K562 (cell line): ENCODE data around the gene PITX1. TPM values are rescaled to one million over a fixed set of nuclear protein-coding genes. Genes with fewer than 3 reads are reported as not detected.
A peak's percentile ranks its signal among the peaks of the same experiment; 100 is the strongest.

Experiments used
- CBX3 ChIP-seq, 2 experiments: IDR thresholded peaks; 1 replicate in 1 of 2; 2 replicates in 1 of 2; pipeline ENCODE4 v1.6.1; 2012; ENCODE audit warnings: inconsistent platforms in 2 of 2, low read length in 2 of 2, borderline replicate concordance in 1 of 2, control low read depth in 1 of 2
- CREB1 ChIP-seq, 2 experiments: sonication (generic) in 1 of 2; formaldehyde crosslinking in 1 of 2; IDR thresholded peaks; 2 replicates each; pipeline versions ENCODE4 v1.6.1 to v1.8.0; 2012 to 2022; ENCODE audit warnings: inconsistent platforms in 1 of 2, mild to moderate bottlenecking in 1 of 2, missing genetic modification reagents in 1 of 2, moderate library complexity in 1 of 2
- DDX20 ChIP-seq: fragments of 450-650 bp; IDR thresholded peaks from 2 replicates; pipeline ENCODE4 v1.6.1; 2016; ENCODE audit warnings: missing genetic modification characterization, low read depth, mild to moderate bottlenecking, missing compliant biosample characterization, moderate library complexity
- ELF4 ChIP-seq: fragments of 450-650 bp; formaldehyde crosslinking; IDR thresholded peaks from 2 replicates; pipeline ENCODE4 v1.4.0; 2022; ENCODE audit warnings: missing genetic modification characterization
- GABPA ChIP-seq: fragments of 200-800 bp; sonication (Bioruptor generic); conservative IDR thresholded peaks from 2 replicates; pipeline ENCODE4 v1.6.1; 2016; ENCODE audit warnings: low read depth, missing genetic modification characterization, missing compliant biosample characterization
- GTF2E2 ChIP-seq: fragments of 200-800 bp; sonication (Bioruptor generic); IDR thresholded peaks from 2 replicates; pipeline ENCODE4 v1.6.1; 2016; ENCODE audit warnings: missing genetic modification characterization, missing compliant biosample characterization
- MTA3 ChIP-seq: fragments of 450-650 bp; formaldehyde crosslinking; IDR thresholded peaks from 2 replicates; pipeline ENCODE4 v1.6.1; 2017; ENCODE audit warnings: mild to moderate bottlenecking, borderline replicate concordance
- NRF1 ChIP-seq, 2 experiments: fragments of 450-650 bp; IDR thresholded peaks in 1 of 2; conservative IDR thresholded peaks in 1 of 2; 2 replicates each; pipeline ENCODE4 v1.6.1; 2014; ENCODE audit warnings: mild to moderate bottlenecking in 2 of 2
- RB1 ChIP-seq: fragments of 450-650 bp; IDR thresholded peaks from 2 replicates; pipeline ENCODE4 v1.6.1; 2017; ENCODE audit warnings: low read depth, mild to moderate bottlenecking
- TRIM24 ChIP-seq, 2 experiments: fragments of 450-650 bp; IDR thresholded peaks; 2 replicates each; pipeline ENCODE4 v1.6.1; 2016
- ZBTB7A ChIP-seq: IDR thresholded peaks from 2 replicates; pipeline ENCODE4 v1.6.1; 2011; ENCODE audit warnings: low read depth, mild to moderate bottlenecking, low read length, moderate library complexity, borderline replicate concordance; ENCODE audit not compliant: control insufficient read depth
- ZFP30 ChIP-seq: fragments of 250-450 bp; sonication (Bioruptor Pico); IDR thresholded peaks from 2 replicates; pipeline ENCODE4 v1.8.0; 2022; ENCODE audit warnings: moderate library complexity, mild to moderate bottlenecking, inconsistent platforms, borderline replicate concordance
- polyA plus RNA-seq, 8 experiments: library from polyadenylated mRNA; depleted of rRNA in 4 of 8; stranded (reverse) in 5 of 8; unstranded in 3 of 8; fragments of >200 nt; fragmentation: Nextera tagmentation in 2 of 8; fragmentation: Illumina TruSeq in 1 of 8; extraction: Ambion mirVana in 2 of 8; extraction: Trizol in 1 of 8; gene quantifications; 2 replicates each; pipeline versions ENCODE4 v1.2.1 to v1.2.3, GENCODE V29; 2011 to 2014; ENCODE audit warnings: inconsistent platforms in 1 of 8, missing spikeins in 1 of 8
- total RNA-seq, 7 experiments: library from RNA; depleted of rRNA in 6 of 7; stranded (reverse); fragments of >200 nt in 6 of 7; fragmentation: Illumina TruSeq in 2 of 7; extraction: Trizol in 2 of 7; gene quantifications; 2 replicates each; pipeline versions ENCODE4 v1.2.1 to v1.2.3, GENCODE V29; 2011 to 2021; ENCODE audit warnings: low replicate concordance in 1 of 7
- TF ChIP-seq, protein P1 (sequence below): fragments of 450-650 bp; IDR thresholded peaks from 2 replicates; pipeline ENCODE4 v1.6.1; 2016; ENCODE audit warnings: mild to moderate bottlenecking, moderate library complexity

Gene PITX1
- total and polyA plus RNA-seq, 9 of the 15 experiments (the other 6 are each of a cell fraction or from before 2014, with no cell fraction given): 0.13 to 88.2 (median 24.9) TPM

DNA sequence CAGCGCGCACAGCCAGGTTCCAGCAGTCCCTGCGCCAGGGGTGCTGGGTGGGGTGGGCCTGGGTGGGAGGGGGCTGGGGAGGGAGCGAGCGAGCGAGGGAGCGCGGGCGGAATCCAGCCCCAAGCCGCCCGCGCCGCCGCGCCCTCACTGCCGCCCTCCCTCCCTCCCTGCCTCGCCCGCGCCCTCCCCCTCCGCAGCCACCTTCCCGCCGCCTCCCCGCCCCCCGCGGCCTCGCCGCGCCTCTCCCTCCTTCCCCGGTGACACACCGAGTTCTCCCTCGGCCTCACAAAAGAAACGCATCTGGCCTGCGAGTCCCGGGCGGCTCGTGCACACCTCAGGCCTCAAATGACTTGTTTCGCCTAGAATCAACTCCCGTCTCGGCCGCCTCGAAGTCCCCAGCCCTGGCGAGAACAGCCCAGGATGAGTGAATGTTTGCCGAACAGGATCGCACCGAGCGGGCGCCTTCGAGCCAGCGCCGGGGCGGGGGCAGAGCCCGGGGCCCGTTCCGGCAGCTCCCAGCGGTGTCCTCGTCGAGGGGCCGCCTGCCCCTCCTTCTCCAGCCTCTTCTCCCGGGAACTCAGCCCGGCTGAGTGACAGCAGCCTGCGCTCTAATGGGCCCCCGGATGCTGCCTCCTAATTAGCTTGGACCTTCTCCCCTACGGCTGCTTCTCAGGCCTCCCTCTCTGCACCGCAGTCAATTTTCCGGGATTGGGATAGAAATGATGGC is 371 bp upstream of the PITX1 start (continued):
- TF ChIP-seq CREB1 (IDR thresholded peaks at IDR 0.05) (no peak), CREB1 (CRISPR knock-in tag; IDR thresholded peaks at IDR 0.05) (peak; percentile 40; the same call in 1 of the 2 replicates), RB1 (peak; percentile 49; the same call in 1 of the 2 replicates), DDX20 (tag) (no peak), ELF4 (CRISPR knock-in tag) (peak; percentile 38; the same call in 1 of the 2 replicates), GTF2E2 (tag) (peak; percentile 70; the same call in 1 of the 2 replicates), ZFP30 (CRISPR knock-in tag) (no peak), MTA3 (peak; percentile 26; the same call in 1 of the 2 replicates), NRF1 (conservative IDR thresholded peaks at IDR 0.05 in 1 of 2, IDR thresholded peaks at IDR 0.05 in 1 of 2) (peak in 1 of 2 experiments; percentile 31; a peak in 1 of 4 replicates), ZBTB7A (peak; percentile 57; the same call in 1 of the 2 replicates), TRIM24 (IDR thresholded peaks at IDR 0.05) (peak in 1 of 2 experiments; percentile 54; a peak in 3 of 4 replicates), CBX3 (IDR thresholded peaks at IDR 0.05; ENCODE audit: borderline replicate concordance in 1 of 2, low read length in 2 of 2) (0 out of 3 replicates have a peak, but pooled peaks of 1 of the 2 experiments have one; percentile 43), GABPA (tag) (peak; percentile 38; the same call in 1 of the 2 replicates)
- TF ChIP-seq, protein P1, sequence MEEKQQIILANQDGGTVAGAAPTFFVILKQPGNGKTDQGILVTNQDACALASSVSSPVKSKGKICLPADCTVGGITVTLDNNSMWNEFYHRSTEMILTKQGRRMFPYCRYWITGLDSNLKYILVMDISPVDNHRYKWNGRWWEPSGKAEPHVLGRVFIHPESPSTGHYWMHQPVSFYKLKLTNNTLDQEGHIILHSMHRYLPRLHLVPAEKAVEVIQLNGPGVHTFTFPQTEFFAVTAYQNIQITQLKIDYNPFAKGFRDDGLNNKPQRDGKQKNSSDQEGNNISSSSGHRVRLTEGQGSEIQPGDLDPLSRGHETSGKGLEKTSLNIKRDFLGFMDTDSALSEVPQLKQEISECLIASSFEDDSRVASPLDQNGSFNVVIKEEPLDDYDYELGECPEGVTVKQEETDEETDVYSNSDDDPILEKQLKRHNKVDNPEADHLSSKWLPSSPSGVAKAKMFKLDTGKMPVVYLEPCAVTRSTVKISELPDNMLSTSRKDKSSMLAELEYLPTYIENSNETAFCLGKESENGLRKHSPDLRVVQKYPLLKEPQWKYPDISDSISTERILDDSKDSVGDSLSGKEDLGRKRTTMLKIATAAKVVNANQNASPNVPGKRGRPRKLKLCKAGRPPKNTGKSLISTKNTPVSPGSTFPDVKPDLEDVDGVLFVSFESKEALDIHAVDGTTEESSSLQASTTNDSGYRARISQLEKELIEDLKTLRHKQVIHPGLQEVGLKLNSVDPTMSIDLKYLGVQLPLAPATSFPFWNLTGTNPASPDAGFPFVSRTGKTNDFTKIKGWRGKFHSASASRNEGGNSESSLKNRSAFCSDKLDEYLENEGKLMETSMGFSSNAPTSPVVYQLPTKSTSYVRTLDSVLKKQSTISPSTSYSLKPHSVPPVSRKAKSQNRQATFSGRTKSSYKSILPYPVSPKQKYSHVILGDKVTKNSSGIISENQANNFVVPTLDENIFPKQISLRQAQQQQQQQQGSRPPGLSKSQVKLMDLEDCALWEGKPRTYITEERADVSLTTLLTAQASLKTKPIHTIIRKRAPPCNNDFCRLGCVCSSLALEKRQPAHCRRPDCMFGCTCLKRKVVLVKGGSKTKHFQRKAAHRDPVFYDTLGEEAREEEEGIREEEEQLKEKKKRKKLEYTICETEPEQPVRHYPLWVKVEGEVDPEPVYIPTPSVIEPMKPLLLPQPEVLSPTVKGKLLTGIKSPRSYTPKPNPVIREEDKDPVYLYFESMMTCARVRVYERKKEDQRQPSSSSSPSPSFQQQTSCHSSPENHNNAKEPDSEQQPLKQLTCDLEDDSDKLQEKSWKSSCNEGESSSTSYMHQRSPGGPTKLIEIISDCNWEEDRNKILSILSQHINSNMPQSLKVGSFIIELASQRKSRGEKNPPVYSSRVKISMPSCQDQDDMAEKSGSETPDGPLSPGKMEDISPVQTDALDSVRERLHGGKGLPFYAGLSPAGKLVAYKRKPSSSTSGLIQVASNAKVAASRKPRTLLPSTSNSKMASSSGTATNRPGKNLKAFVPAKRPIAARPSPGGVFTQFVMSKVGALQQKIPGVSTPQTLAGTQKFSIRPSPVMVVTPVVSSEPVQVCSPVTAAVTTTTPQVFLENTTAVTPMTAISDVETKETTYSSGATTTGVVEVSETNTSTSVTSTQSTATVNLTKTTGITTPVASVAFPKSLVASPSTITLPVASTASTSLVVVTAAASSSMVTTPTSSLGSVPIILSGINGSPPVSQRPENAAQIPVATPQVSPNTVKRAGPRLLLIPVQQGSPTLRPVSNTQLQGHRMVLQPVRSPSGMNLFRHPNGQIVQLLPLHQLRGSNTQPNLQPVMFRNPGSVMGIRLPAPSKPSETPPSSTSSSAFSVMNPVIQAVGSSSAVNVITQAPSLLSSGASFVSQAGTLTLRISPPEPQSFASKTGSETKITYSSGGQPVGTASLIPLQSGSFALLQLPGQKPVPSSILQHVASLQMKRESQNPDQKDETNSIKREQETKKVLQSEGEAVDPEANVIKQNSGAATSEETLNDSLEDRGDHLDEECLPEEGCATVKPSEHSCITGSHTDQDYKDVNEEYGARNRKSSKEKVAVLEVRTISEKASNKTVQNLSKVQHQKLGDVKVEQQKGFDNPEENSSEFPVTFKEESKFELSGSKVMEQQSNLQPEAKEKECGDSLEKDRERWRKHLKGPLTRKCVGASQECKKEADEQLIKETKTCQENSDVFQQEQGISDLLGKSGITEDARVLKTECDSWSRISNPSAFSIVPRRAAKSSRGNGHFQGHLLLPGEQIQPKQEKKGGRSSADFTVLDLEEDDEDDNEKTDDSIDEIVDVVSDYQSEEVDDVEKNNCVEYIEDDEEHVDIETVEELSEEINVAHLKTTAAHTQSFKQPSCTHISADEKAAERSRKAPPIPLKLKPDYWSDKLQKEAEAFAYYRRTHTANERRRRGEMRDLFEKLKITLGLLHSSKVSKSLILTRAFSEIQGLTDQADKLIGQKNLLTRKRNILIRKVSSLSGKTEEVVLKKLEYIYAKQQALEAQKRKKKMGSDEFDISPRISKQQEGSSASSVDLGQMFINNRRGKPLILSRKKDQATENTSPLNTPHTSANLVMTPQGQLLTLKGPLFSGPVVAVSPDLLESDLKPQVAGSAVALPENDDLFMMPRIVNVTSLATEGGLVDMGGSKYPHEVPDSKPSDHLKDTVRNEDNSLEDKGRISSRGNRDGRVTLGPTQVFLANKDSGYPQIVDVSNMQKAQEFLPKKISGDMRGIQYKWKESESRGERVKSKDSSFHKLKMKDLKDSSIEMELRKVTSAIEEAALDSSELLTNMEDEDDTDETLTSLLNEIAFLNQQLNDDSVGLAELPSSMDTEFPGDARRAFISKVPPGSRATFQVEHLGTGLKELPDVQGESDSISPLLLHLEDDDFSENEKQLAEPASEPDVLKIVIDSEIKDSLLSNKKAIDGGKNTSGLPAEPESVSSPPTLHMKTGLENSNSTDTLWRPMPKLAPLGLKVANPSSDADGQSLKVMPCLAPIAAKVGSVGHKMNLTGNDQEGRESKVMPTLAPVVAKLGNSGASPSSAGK: peak; percentile 97
